Measurements from ENCODE around the gene ATP6V1G1.

The ATP6V1G1 gene

GRCh38 chr9:114627553-114627952, 40.0 kb downstream of the ATP6V1G1 start:
- H3K9me3 ChIP-seq, result no peaks in the 10 kb centered on the region
- H3K4me2 ChIP-seq, result no peak overlapping the region
- H3K9ac ChIP-seq, result no peak overlapping the region
- peaks cover 100% of the 10 kb centered on the region for H3K36me3 ChIP-seq
- TF ChIP-seq Cebpa-rat (IDR thresholded peaks at IDR 0.05), result no peak
- no peaks in the 10 kb centered on the region for H3K4me1 ChIP-seq
- H4K20me1 ChIP-seq, result peaks cover 66% of the 10 kb centered on the region
- no peak overlapping the region for H3K4me3 ChIP-seq
- H3K27me3 ChIP-seq, result no peaks in the 10 kb centered on the region
- H3K27ac ChIP-seq, result no peak overlapping the region

- Histone ChIP-seq H4K20me1 (peaks cover 49% of the 10 kb centered on the region), H3K36me3 (peaks cover 100% of the 10 kb centered on the region)
Observed at GRCh38 chr9:114629563-114630090, 42.1 kb downstream of the ATP6V1G1 start.

GRCh38 chr9:114631166-114631565, 43.6 kb downstream of the ATP6V1G1 start:
- H4K20me1 ChIP-seq, result peaks cover 42% of the 10 kb centered on the region
- H3K4me2 ChIP-seq, result no peak overlapping the region
- no peaks in the 10 kb centered on the region for H3K4me1 ChIP-seq
- no peak overlapping the region for H3K27ac ChIP-seq
- H3K27me3 ChIP-seq, result no peaks in the 10 kb centered on the region
- H3K9ac ChIP-seq, result no peak overlapping the region
- no peaks in the 10 kb centered on the region for H3K9me3 ChIP-seq
- H3K36me3 ChIP-seq, result peaks cover 100% of the 10 kb centered on the region
- no peak overlapping the region for H3K4me3 ChIP-seq
- TF ChIP-seq Cebpa-rat (IDR thresholded peaks at IDR 0.05), result no peak

More at GRCh38 chr9:114629563-114630090, 42.1 kb downstream of the ATP6V1G1 start:
- H3K9ac ChIP-seq, result no peak overlapping the region
- no peak overlapping the region for H3K27ac ChIP-seq
- no peak for TF ChIP-seq Cebpa-rat (IDR thresholded peaks at IDR 0.05)
- H3K27me3 ChIP-seq, result no peaks in the 10 kb centered on the region
- no peak overlapping the region for H3K4me3 ChIP-seq
- no peaks in the 10 kb centered on the region for H3K4me1 ChIP-seq
- no peaks in the 10 kb centered on the region for H3K9me3 ChIP-seq
- no peak overlapping the region for H3K4me2 ChIP-seq

- no peaks in the 10 kb centered on the region for H3K27me3 ChIP-seq
- TF ChIP-seq Cebpa-rat (IDR thresholded peaks at IDR 0.05), result no peak
- H3K36me3 ChIP-seq, result peaks cover 100% of the 10 kb centered on the region
- no peak overlapping the region for H3K4me2 ChIP-seq
- H3K4me3 ChIP-seq, result no peak overlapping the region
- no peak overlapping the region for H3K27ac ChIP-seq
- peaks cover 27% of the 10 kb centered on the region for H4K20me1 ChIP-seq
- no peak overlapping the region for H3K9ac ChIP-seq
- no peaks in the 10 kb centered on the region for H3K9me3 ChIP-seq
- no peaks in the 10 kb centered on the region for H3K4me1 ChIP-seq
Observed at GRCh38 chr9:114633438-114634089, 46.0 kb downstream of the ATP6V1G1 start.

- H3K36me3 ChIP-seq, result peaks cover 100% of the 10 kb centered on the region
Observed at GRCh38 chr9:114634387-114634786, 46.8 kb downstream of the ATP6V1G1 start.

GRCh38 chr9:114638404-114638803, 50.8 kb downstream of the ATP6V1G1 start:
- Histone ChIP-seq H3K4me3 (no peak overlapping the region), H3K27ac (no peak overlapping the region), H3K36me3 (peaks cover 100% of the 10 kb centered on the region)

More at GRCh38 chr9:114634387-114634786, 46.8 kb downstream of the ATP6V1G1 start:
- no peaks in the 10 kb centered on the region for H3K9me3 ChIP-seq
- H3K9ac ChIP-seq, result no peak overlapping the region
- no peak overlapping the region for H3K4me2 ChIP-seq
- no peak overlapping the region for H3K4me3 ChIP-seq
- H3K27ac ChIP-seq, result no peak overlapping the region
- TF ChIP-seq Cebpa-rat (IDR thresholded peaks at IDR 0.05), result no peak
- H4K20me1 ChIP-seq, result peaks cover 19% of the 10 kb centered on the region
- no peaks in the 10 kb centered on the region for H3K27me3 ChIP-seq
- H3K4me1 ChIP-seq, result no peaks in the 10 kb centered on the region

GRCh38 chr9:114641967-114642366, 54.4 kb downstream of the ATP6V1G1 start:
- TF ChIP-seq Cebpa-rat (IDR thresholded peaks at IDR 0.05), result no peak
- H3K4me2 ChIP-seq, result no peak overlapping the region
- no peak overlapping the region for H3K9ac ChIP-seq
- H3K4me3 ChIP-seq, result no peak overlapping the region
- H3K36me3 ChIP-seq, result peaks cover 100% of the 10 kb centered on the region
- H3K27ac ChIP-seq, result no peak overlapping the region
- H3K27me3 ChIP-seq, result no peaks in the 10 kb centered on the region
- H3K9me3 ChIP-seq, result peaks cover 11% of the 10 kb centered on the region
- H4K20me1 ChIP-seq, result no peaks in the 10 kb centered on the region
- no peaks in the 10 kb centered on the region for H3K4me1 ChIP-seq

More at GRCh38 chr9:114638404-114638803, 50.8 kb downstream of the ATP6V1G1 start:
- TF ChIP-seq Cebpa-rat (IDR thresholded peaks at IDR 0.05), result no peak
- no peaks in the 10 kb centered on the region for H4K20me1 ChIP-seq
- no peaks in the 10 kb centered on the region for H3K9me3 ChIP-seq
- no peaks in the 10 kb centered on the region for H3K4me1 ChIP-seq
- H3K4me2 ChIP-seq, result no peak overlapping the region
- no peak overlapping the region for H3K9ac ChIP-seq
- no peaks in the 10 kb centered on the region for H3K27me3 ChIP-seq

GRCh38 chr9:114643001-114643400, 55.4 kb downstream of the ATP6V1G1 start:
- no peaks in the 10 kb centered on the region for H3K4me1 ChIP-seq
- no peak overlapping the region for H3K4me2 ChIP-seq
- H3K9me3 ChIP-seq, result peaks cover 17% of the 10 kb centered on the region
- no peak overlapping the region for H3K9ac ChIP-seq
- H3K36me3 ChIP-seq, result peaks cover 98% of the 10 kb centered on the region
- no peak overlapping the region for H3K27ac ChIP-seq
- no peak for TF ChIP-seq Cebpa-rat (IDR thresholded peaks at IDR 0.05)
- H3K4me3 ChIP-seq, result no peak overlapping the region
- H4K20me1 ChIP-seq, result no peaks in the 10 kb centered on the region
- no peaks in the 10 kb centered on the region for H3K27me3 ChIP-seq

GRCh38 chr9:114643896-114644295, 56.3 kb downstream of the ATP6V1G1 start:
- no peak for TF ChIP-seq Cebpa-rat (IDR thresholded peaks at IDR 0.05)
- Histone ChIP-seq H3K4me3 (no peak overlapping the region), H3K36me3 (peaks cover 98% of the 10 kb centered on the region), H3K4me1 (no peaks in the 10 kb centered on the region), H3K4me2 (no peak overlapping the region), H3K9me3 (peaks cover 17% of the 10 kb centered on the region), H3K27ac (no peak overlapping the region), H4K20me1 (no peaks in the 10 kb centered on the region), H3K9ac (no peak overlapping the region), H3K27me3 (no peaks in the 10 kb centered on the region)
